ENCODE measurements around the gene PRMT3.

- TF ChIP-seq CTCF (IDR thresholded peaks at IDR 0.05; ENCODE audit: low read length) (no peak), EZH2 (optimal IDR thresholded peaks at IDR 0.05; ENCODE audit: low read depth, low read length) (no peak)
These were observed 77.0 kb downstream of the PRMT3 start for GRCh38 chr11:20464518-20464917.
